ENCODE results near the gene TLL2.

- TF ChIP-seq TEAD4 (CRISPR knock-in tag; IDR thresholded peaks at IDR 0.05) (no peak), ZSCAN18 (CRISPR knock-in tag; IDR thresholded peaks at IDR 0.05) (no peak), TP53 (CRISPR knock-in tag; IDR thresholded peaks at IDR 0.05) (no peak), AR (CRISPR knock-in tag; IDR thresholded peaks at IDR 0.05) (no peak), HMGXB4 (CRISPR knock-in tag; IDR thresholded peaks at IDR 0.05) (no peak), CTCF (IDR thresholded peaks at IDR 0.05) (no peak)
Observed at GRCh38 chr10:96324447-96324846, 189.3 kb downstream of the TLL2 start.

Data from WTC11 (cell line).